Medulla oblongata (tissue), 1 donor: ENCODE measurements around the gene KDM3B.
"Not testable (repeated sequence)": the region's sequence is repeated elsewhere in the genome, so short reads cannot be mapped to it uniquely, and the experiment has no call there.

Experiments used
- DNase-seq: peaks from one replicate; pipeline ENCODE4 v3.0.0-alpha.2; 2015; ENCODE audit errors: extremely low spot score

Gene KDM3B

GRCh38 chr5:138350563-138350890 is 2.0 kb upstream of the KDM3B start:
- no peak for DNase-seq

- DNase-seq, result no peak
Measured at GRCh38 chr5:138351056-138351455, 1.4 kb upstream of the KDM3B start.

DNA sequence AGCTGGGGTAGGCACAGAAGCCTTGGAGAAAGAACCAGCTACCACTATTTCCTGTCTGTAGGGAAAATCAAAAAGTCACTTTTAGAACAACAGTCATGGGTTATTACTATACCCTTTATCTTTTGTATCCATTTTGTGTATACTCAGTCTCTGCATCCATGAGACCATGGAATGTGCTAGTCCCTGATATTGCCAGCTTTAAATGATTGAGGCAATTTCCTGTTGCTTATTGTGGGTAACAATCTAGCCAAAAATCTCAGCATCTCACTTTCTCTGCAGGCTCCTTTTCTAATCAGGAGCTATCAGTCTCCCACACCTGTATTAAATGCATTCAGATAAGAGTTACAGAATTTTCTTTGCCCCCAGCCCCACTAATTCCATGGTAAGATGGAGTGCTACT is 968 bp upstream of the KDM3B start:
- DNase-seq, result no peak

DNA sequence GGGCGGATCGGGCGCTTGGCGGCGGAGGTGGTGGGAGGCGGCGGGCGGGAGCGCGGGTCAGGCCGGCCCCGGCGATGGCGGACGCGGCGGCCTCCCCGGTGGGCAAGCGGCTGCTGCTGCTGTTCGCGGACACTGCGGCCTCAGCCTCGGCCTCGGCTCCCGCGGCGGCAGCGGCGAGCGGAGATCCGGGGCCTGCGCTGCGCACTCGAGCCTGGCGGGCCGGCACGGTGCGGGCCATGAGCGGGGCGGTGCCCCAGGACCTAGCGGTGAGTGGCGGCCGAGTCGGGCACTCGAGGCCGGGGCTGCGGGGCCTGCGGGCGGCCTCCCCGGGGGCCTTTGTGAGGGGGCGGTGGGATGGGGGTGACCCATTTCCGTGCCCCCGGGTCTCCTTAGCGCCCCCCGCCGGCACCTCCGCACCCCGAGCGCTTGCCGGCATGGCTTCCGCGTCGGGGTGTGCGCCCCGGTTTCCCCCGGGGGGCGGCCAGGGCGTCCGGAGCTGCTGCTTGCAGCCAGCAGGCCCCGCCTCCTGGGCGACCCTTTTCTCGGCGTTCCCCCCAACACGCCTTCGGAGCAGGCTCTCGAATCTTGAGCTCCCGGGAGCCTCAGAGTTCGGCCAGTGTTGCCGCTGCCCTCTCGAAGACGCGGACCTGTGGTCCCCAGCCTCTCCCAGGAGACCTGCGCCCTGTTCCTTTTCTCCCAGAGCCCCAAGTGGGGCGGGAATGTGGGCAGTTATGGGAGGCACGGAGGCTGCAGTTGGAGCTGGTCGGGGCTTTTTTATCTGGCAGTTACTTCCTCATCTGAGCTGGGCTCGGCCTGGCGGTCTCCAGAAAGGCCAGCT is 456 bp downstream of the KDM3B start:
- peak; percentile 77 for DNase-seq

- DNase-seq, result no peak
Measured at GRCh38 chr5:138353560-138354080, 1.1 kb downstream of the KDM3B start.

DNA sequence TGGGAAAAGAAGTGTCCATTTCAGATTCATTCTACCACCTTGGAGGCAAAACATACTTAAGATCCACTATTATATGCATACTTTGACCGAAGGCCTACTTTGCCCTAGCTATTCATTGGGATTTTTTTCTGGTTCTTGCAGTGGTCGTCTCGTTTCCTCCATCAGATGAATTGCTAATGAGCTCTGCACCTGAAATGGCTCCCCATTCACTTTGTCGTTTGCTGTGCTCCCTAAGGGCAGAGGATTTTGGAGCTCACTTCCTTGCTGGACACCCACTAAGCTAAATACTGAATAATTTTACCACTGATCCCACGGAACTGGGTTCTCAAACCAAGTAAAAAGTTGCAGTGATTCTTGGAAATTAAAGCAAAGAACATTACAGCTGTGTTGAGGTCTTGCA is 1.9 kb downstream of the KDM3B start:
- DNase-seq, result no peak

DNA sequence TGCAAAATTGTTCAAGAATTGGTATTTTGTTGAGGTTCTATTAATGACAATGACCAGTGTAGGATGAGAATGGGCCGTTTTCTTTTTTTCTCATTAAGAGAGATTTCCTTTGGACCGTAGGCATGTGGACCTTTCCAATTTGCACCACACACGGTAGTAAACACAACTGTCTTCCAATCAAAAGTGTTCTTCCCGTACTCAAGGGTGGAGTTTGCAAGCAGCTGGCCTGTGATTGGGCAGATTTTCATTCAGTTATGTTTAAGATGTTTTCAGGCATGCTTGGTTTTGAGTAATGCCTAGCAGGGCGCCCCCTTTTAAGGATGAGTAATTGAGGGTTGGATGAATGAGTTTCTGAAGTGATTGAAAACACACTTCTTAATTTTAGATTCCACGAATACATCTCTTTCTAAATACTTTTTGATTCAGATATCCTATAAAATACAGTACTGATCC is 2.5 kb downstream of the KDM3B start:
- peak; percentile 69 for DNase-seq

DNA sequence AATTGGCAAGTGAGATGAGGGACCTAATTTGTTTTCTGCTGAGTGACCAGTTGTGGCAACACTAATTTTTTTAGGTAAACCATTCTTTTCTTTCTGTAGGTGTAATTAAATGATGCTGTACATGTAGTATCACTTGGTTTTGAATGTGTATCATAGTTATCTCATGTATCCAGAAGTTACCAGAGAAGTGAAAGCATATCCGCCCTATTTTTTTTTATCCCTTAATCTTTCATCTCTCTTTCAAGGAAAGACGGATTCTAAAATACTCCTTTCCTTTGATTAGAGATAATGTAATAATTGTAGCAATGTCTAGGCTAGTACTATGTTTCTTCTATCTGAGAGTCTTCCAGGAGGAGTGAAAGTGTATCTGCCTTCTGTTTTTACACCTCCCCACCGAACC is 7.1 kb downstream of the KDM3B start:
- DNase-seq, result no peak

- no peak for DNase-seq
Measured at GRCh38 chr5:138360941-138361452, 8.5 kb downstream of the KDM3B start.

DNA sequence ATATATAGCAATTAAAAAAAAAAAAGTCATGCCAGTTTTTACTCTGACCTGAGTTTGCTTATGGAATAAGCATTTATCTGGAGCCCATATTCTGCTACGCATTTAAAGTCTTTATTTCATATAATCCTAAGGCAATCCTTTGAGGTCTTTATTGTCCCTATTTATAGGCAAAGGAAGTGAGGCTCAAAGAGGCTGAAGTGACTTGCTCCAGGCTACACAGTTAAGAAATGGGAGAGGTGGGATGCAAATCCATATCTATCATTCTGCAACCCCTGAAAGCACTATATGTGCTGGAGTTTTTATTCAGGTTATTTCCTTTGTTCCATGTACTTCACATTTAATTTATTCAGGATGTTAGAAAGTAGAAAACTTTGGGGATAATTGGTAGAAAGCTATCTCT is 12.1 kb downstream of the KDM3B start:
- DNase-seq, result no peak

DNA sequence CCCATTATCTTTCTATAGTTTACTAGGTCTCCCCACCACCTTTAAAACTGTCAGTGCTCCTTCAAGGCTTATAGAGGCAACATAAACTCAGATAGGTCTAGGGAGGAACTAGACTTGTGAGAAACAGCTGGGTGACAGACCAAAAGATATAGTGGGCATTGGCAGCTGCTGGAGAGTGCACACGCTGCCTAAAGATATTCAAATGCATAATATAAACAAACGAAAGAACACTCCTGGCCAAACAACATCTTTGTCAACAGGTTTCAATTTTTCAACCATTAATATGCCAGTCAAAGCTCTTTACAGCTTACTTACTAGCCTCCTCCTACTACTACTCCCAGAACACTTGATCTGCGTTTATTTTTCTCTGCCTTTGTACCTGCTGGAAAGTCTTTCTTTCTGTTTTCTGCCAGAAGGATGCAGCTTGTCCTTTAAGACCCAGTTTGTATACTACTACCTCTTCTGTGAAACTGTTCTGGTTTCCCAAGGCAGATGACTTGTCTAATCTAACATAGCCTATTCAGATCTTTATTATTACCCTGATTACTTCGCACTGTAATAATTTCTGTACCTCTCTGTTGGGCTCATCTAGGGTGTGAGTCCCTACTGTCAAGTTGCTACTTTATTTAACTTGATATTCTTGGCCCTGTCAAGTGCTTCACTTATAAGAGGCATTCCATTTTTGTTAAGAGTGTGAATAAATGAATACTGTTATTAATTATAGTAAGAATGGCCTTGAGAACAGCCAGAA is 14.3 kb downstream of the KDM3B start:
- DNase-seq, result no peak

DNA sequence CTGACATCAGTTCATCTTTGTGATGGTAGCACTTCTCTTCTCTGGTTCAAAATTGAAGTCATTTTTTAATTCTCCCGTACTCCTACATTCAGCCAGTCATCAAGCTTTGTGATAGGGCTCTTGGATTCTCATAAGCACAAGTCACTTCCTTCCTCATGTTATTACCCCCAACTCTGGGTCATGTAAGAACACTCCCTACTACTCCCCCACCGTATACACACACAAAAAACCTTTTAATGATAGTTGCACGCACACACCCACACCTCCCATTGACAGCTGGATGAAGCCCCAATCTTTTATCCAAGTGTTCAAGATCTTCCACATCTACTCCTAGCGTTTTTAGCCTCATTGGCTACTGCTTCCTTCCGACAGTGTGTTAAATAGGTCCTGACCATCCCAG is 16.8 kb downstream of the KDM3B start:
- DNase-seq, result no peak

- peak; percentile 67 for DNase-seq
Measured at GRCh38 chr5:138369706-138370105, 17.2 kb downstream of the KDM3B start.

DNA sequence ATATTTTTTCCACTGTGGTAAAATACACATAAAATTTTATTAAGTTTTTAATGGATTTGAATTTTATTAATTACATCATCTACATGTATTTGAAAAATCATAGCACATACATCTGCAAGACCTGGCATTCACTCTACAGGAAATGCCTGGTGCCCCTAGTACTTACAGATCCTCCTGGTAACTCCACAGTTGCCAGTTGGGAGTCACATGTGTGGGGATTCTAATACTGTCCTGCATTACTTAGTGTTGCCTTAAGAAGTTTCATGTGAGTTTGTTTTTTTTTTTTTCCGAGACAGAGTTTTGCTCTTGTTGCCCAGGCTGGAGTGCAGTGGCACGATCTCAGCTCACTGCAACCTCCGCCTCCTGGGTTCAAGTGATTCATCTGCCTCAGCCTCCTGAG is 18.1 kb downstream of the KDM3B start:
- no peak for DNase-seq

DNA sequence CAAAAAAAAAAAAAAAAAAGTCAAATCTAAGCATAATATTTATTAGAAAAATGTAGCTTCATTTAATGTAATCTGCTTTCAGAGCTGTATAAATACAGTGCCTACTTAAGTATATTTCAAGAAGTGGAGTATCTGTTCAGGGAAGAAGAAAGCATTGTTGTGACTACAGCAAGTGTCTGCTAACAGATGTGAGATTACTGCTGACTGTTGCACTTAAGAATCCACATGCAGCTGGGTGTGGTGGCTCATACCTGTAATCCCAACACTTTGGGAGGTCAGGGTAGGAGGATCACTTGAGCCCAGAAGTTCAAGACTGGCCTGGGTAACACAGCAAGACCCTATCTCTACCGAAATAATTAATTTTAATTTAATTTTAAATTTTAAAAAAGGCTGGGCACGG is 19.0 kb downstream of the KDM3B start:
- no peak for DNase-seq

GRCh38 chr5:138372225-138372624 is 19.7 kb downstream of the KDM3B start:
- no peak for DNase-seq

DNA sequence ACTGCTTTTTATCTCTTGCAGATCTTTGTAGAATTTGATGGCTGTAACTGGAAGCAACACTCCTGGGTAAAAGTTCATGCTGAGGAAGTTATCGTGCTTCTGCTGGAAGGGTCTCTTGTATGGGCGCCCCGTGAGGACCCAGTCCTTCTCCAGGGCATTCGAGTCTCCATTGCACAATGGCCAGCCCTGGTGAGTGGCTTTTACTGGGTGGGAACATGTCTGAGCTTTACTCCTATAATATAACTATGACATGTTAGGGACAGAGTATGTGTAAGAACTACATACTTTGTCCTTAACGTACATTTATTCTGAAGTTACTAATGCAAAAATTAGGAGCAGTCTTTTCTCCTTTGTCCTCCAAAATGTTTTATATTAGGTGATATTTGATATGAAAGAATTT is 20.2 kb downstream of the KDM3B start:
- DNase-seq, result no peak

DNA sequence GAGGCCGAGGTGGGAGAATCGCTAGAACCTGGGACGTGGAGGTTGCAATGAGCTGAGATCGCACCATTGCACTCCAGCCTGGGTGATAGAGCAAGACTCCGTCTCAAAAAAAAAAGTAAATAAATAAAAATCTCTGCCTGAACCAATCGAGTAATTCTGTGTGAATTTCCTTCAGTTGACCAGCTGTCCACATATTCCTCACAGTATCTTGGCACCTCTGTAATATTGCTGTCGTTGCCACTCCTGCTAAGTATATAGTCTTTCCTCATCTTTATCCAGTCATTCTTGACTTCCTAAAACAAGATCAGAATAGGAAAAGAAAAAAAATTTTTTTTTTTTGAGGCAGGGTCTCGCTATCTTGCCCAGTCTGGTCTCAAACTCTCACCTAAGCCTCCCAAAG is 29.9 kb downstream of the KDM3B start:
- DNase-seq, result no peak

DNA sequence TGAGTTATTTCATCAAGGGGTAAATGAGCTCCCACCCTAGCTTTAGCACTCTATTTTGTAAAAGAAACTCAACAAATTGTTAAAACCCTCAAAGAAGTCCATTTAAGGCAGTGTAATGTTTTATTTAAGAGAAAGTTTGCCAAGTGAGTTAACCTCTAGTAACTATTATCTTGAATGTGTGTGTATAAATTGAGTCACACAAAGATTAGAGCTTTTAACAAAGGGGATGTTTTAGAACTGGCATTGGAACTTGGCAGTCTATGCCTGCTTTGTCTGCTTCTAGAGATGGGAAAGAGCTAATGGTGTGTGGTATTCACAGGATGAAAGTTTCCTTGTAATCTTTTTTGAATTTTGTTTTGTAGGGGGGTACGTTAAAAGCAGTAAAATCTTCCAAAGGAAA is 33.2 kb downstream of the KDM3B start:
- peak; percentile 51 for DNase-seq

DNA sequence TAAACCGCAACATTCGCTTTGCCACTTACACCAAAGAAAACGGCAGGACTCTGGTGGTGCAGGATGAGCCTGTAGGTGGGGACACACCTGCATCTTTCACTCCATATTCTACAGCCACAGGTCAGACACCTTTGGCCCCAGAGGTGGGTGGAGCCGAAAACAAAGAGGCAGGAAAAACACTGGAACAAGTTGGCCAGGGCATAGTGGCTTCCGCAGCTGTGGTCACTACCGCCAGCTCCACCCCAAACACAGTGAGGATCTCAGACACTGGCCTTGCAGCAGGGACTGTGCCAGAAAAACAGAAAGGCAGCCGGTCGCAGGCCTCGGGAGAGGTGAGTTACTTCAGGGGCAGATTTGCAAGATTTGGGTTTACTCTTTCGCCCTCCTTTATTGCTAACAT is 33.8 kb downstream of the KDM3B start:
- peak; percentile 38 for DNase-seq

GRCh38 chr5:138389332-138389731 is 36.8 kb downstream of the KDM3B start:
- no peak for DNase-seq

- DNase-seq, result not testable (repeated sequence)
Measured at GRCh38 chr5:138389911-138390310, 37.4 kb downstream of the KDM3B start.

DNA sequence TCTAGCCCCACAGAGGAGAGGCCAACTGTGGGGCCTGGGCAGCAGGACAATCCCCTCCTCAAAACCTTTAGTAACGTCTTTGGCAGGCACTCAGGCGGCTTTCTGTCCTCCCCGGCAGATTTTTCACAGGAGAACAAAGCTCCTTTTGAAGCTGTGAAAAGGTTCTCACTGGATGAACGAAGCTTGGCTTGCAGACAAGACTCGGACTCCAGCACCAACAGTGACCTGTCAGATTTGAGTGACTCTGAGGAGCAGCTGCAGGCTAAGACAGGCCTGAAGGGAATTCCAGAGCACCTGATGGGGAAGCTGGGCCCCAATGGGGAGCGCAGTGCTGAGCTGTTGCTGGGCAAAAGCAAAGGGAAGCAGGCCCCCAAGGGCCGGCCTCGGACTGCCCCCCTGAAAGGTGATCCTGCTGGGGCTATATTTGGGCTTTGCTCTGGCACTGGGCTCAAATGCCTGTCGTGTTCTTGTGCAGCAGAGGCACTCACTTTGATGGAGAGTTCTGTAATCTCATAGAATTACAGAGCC is 39.4 kb downstream of the KDM3B start:
- DNase-seq, result peak; percentile 92
